Endodermal cell (in vitro differentiated cells): Measurements from ENCODE around the gene SULT1C4. TPM values are rescaled to one million over a fixed set of nuclear protein-coding genes. Genes with fewer than 3 reads are reported as not detected.

Experiments used
- DNase-seq: peaks from one replicate; pipeline ENCODE4 v3.0.0-alpha.2; 2017
- H3K27ac ChIP-seq: 2 replicates; pipeline ENCODE4 v1.5.1; 2013; ENCODE audit warnings: mild to moderate bottlenecking, low read depth, low read length, moderate library complexity
- H3K27me3 ChIP-seq: 2 replicates; pipeline ENCODE4 v1.6.1; 2013; ENCODE audit warnings: mild to moderate bottlenecking, low read length, moderate library complexity; ENCODE audit not compliant: insufficient read depth, control insufficient read depth, poor library complexity, severe bottlenecking
- H3K36me3 ChIP-seq: 2 replicates; pipeline ENCODE4 v1.7.0; 2013; ENCODE audit warnings: mild to moderate bottlenecking, low read length, moderate library complexity; ENCODE audit not compliant: control insufficient read depth, insufficient read depth
- H3K4me1 ChIP-seq: one replicate; pipeline ENCODE4 v1.7.0; 2013; ENCODE audit warnings: low read length; ENCODE audit not compliant: control insufficient read depth, insufficient read depth
- H3K4me3 ChIP-seq: 2 replicates; pipeline ENCODE4 v1.5.1; 2013; ENCODE audit warnings: mild to moderate bottlenecking, low read length, moderate library complexity
- H3K9ac ChIP-seq: 2 replicates; pipeline ENCODE4 v1.6.1; 2013; ENCODE audit warnings: mild to moderate bottlenecking, low read length, moderate library complexity; ENCODE audit not compliant: poor library complexity, severe bottlenecking; ENCODE audit errors: extremely low read depth
- H3K9me3 ChIP-seq: 2 replicates; pipeline ENCODE4 v1.6.1; 2013; ENCODE audit warnings: mild to moderate bottlenecking, low read length, moderate library complexity; ENCODE audit not compliant: control insufficient read depth
- H3K27ac Mint-ChIP-seq: 2 replicates; pipeline ENCODE4 v1.8.0; 2020; ENCODE audit warnings: mixed read lengths
- H3K27me3 Mint-ChIP-seq: 2 replicates; pipeline ENCODE4 v1.8.0; 2021; ENCODE audit warnings: mild to moderate bottlenecking, mixed read lengths; ENCODE audit not compliant: insufficient read depth
- H3K36me3 Mint-ChIP-seq: 2 replicates; pipeline ENCODE4 v1.8.0; 2020; ENCODE audit warnings: low read depth, mixed read lengths
- H3K4me1 Mint-ChIP-seq: 2 replicates; pipeline ENCODE4 v1.8.0; 2020; ENCODE audit warnings: mixed read lengths
- H3K4me3 Mint-ChIP-seq: 2 replicates; pipeline ENCODE4 v1.8.0; 2020; ENCODE audit warnings: mild to moderate bottlenecking, moderate library complexity, mixed read lengths
- H3K9me3 Mint-ChIP-seq: 2 replicates; pipeline ENCODE4 v1.8.0; 2020; ENCODE audit warnings: mild to moderate bottlenecking, mixed read lengths
- CTCF ChIP-seq: fragments of 200-600 bp; sonication (generic); conservative IDR thresholded peaks from 2 replicates; pipeline ENCODE4 v1.5.0; 2021; ENCODE audit warnings: antibody characterized with exemption, mild to moderate bottlenecking
- WGBS, 2 experiments: methylation state at CpG; one replicate each; pipeline versions ENCODE4 v1.1.5 to v1.1.7; 2013; ENCODE audit warnings: missing lambda C conversion rate in 2 of 2, mixed read lengths in 1 of 2; ENCODE audit not compliant: insufficient coverage in 1 of 2, insufficient read length in 1 of 2; 5-methylcytosine and 5-hydroxymethylcytosine counted together
- total RNA-seq, 2 donors: library from RNA; stranded (reverse); fragmentation: NEBNext Ultra II Directional in 1 of 2; extraction: Animal tissue kit (Norgen Biotek cat#: 25700) in 1 of 2; gene quantifications; 2 replicates in 1 of 2; 3 replicates in 1 of 2; pipeline ENCODE4 v1.2.1, GENCODE V29; 2021

The SULT1C4 gene
- total RNA-seq, 2 donors from 2014 or later = 2.4 to 2.7 TPM

- no peak overlapping the region for H3K27ac Mint-ChIP-seq
- no peaks in the 10 kb centered on the region for H3K4me1 Mint-ChIP-seq
- H3K9me3 Mint-ChIP-seq = no peaks in the 10 kb centered on the region
- no peaks in the 10 kb centered on the region for H3K36me3 Mint-ChIP-seq
- H3K27me3 Mint-ChIP-seq = no peaks in the 10 kb centered on the region
- Histone ChIP-seq H3K27me3 (no peaks in the 10 kb centered on the region), H3K9ac (no peak overlapping the region), H3K27ac (no peak overlapping the region), H3K9me3 (no peaks in the 10 kb centered on the region), H3K36me3 (no peaks in the 10 kb centered on the region), H3K4me1 (no peaks in the 10 kb centered on the region), H3K4me3 (no peak overlapping the region)
- H3K4me3 Mint-ChIP-seq = no peak overlapping the region
- no peak for DNase-seq
- WGBS, 2 experiments = 91 to 100% methylated on average over 1 to 4 of the region's 4 CpGs
- no peak for TF ChIP-seq CTCF
Measured at GRCh38 chr2:108418416-108418815, 40.7 kb downstream of the SULT1C4 start.

GRCh38 chr2:108423067-108423466 lies 45.3 kb downstream of the SULT1C4 start:
- Histone ChIP-seq H3K4me1 (no peaks in the 10 kb centered on the region), H3K36me3 (no peaks in the 10 kb centered on the region), H3K27ac (no peak overlapping the region), H3K9me3 (no peaks in the 10 kb centered on the region), H3K4me3 (no peak overlapping the region), H3K27me3 (no peaks in the 10 kb centered on the region), H3K9ac (no peak overlapping the region)
- no peak overlapping the region for H3K27ac Mint-ChIP-seq
- no peaks in the 10 kb centered on the region for H3K36me3 Mint-ChIP-seq
- no peaks in the 10 kb centered on the region for H3K27me3 Mint-ChIP-seq
- whole genome bisulfite sequencing, 2 experiments = 95% methylated on average over 1 of the region's 1 CpG; no CpG with 5 or more reads in 1 of the 2 experiments
- no peak for TF ChIP-seq CTCF
- no peaks in the 10 kb centered on the region for H3K4me1 Mint-ChIP-seq
- H3K9me3 Mint-ChIP-seq = no peaks in the 10 kb centered on the region
- H3K4me3 Mint-ChIP-seq = no peak overlapping the region
- no peak for DNase-seq

DNA sequence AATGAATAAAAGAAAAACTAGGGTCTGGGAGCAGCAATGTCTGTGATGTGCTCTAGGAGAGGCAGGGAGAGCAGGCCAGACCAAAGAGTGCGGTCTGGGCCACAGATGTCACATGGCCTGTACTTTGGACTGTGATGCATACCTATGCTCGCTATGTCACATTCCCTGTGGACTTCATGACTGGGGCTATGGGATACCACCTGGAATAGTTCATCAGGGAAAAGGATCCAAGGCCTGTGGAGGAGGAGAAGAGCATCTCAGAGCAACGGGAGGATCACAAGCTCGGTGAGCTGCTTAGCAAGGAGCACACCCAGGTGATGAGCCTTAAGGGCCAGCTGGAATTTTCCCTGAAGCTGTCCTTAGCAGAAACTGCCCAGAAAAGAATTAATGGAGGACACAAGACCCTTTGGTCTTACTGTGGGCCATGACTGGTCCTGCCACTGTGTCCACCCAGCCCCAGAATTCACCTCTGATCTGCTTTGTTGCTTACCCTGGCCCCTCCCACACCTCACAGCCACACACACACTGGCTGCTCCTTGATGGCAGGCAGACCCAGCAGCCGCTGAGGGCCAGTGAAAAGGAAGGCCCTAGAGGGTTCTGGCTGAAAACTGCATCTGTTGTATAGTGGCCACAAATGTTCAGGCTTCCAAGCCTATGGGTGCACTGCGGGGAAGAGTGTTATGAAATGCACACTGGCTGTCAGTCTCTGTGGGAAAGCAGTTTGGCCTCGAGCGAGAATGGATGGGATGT lies 45.9 kb downstream of the SULT1C4 start:
- no peaks in the 10 kb centered on the region for H3K36me3 ChIP-seq
- no peaks in the 10 kb centered on the region for H3K4me1 ChIP-seq
- DNase-seq = no peak
- H3K4me3 ChIP-seq = no peak overlapping the region
- no peak overlapping the region for H3K27ac ChIP-seq
- no peaks in the 10 kb centered on the region for H3K9me3 ChIP-seq
- no peaks in the 10 kb centered on the region for H3K9me3 Mint-ChIP-seq
- no peaks in the 10 kb centered on the region for H3K27me3 Mint-ChIP-seq
- H3K9ac ChIP-seq = no peak overlapping the region
- no peaks in the 10 kb centered on the region for H3K27me3 ChIP-seq
- H3K27ac Mint-ChIP-seq = no peak overlapping the region
- 91 to 95% methylated on average over 6 to 8 of the region's 8 CpGs for WGBS, 2 experiments
- no peaks in the 10 kb centered on the region for H3K36me3 Mint-ChIP-seq
- no peak overlapping the region for H3K4me3 Mint-ChIP-seq
- no peak for TF ChIP-seq CTCF
- H3K4me1 Mint-ChIP-seq = no peaks in the 10 kb centered on the region
